Bronchial epithelial cell (primary cell): ENCODE results near the gene ROMO1. TPM values are rescaled to one million over a fixed set of nuclear protein-coding genes. Genes with fewer than 3 reads are reported as not detected.

Experiments used
- DNase-seq: peaks from one replicate; pipeline ENCODE4 v3.0.0-alpha.2; 2010; ENCODE audit warnings: low read depth
- FAIRE-seq: peaks from 2 replicates; lab custom pipeline; 2011; peaks lifted over from hg19 to GRCh38; lab: Jason Lieb, UNC
- H3K27me3 ChIP-seq: 2 replicates; pipeline ENCODE4 v1.5.1; 2011; ENCODE audit warnings: low read length; ENCODE audit not compliant: control insufficient read depth, insufficient read depth
- H3K36me3 ChIP-seq: 2 replicates; pipeline ENCODE4 v1.5.1; 2011; ENCODE audit warnings: low read length; ENCODE audit not compliant: control insufficient read depth, insufficient read depth
- H3K4me3 ChIP-seq: 2 replicates; pipeline ENCODE4 v1.5.1; 2011; ENCODE audit warnings: mild to moderate bottlenecking, low read depth, low read length, control low read depth
- total RNA-seq: library from RNA; depleted of rRNA; stranded (reverse); fragments of >200 nt; gene quantifications from 2 replicates; pipeline ENCODE4 v1.2.1, GENCODE V29; 2014
- TF ChIP-seq, protein P1 (sequence below): IDR thresholded peaks from 2 replicates; pipeline ENCODE4 v1.5.1; 2011; ENCODE audit warnings: mild to moderate bottlenecking, moderate library complexity, low read length, control low read depth, inconsistent platforms; ENCODE audit not compliant: insufficient read depth, severe bottlenecking

ROMO1 gene
- 165 and 270 TPM in 2 replicates for total RNA-seq

DNA sequence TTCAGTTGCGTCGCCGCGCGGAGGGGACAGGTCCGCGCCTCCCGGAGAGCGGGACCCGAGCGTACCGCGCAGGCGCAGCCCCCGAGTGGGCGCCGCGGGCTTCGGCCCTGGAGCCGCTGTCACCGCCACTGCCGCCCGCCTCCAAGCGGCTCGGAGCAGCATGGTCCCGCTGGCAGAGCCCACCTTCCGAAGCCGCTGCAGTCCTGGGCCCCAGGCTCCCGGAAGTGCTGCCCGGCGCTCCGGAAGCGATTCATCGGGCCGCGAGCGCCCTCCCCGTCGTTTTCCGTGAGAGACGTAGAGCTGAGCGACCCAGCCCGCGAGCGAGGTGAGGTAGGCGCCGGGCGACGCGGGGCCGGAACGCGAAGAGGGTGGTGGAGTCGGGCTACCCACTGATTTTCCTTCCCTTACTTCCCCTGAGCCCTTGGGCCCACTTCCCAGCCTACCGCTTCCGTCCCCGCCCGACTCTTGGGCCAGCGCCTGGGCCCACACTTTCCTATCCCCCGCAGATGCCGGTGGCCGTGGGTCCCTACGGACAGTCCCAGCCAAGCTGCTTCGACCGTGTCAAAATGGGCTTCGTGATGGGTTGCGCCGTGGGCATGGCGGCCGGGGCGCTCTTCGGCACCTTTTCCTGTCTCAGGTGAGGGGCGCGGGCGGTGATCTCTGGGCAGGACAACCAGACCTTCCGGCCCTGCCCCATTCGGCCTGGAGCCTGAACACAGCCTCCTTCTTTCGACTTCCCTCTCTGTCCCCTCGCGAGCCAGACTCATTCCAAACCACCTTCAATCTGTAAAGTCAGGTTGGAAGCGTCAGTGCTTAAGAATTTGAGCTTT lies at the start of gene ROMO1, which contains the start of gene NFS1:
TSS of gene ROMO1 (plus strand) at position 279 of the 830 bp plus-strand sequence. CDS start at position 507, 228 bp downstream.
TSS of gene NFS1 (minus strand) at position 226 of the 830 bp plus-strand sequence. CDS start at position 162, 64 bp downstream.
- Histone ChIP-seq H3K27me3 (no peaks in the 10 kb centered on the region), H3K4me3 (peak within 1 kb of the TSS; percentile 97), H3K36me3 (peaks cover 6% of the 10 kb centered on the region)
- TF ChIP-seq, protein P1, sequence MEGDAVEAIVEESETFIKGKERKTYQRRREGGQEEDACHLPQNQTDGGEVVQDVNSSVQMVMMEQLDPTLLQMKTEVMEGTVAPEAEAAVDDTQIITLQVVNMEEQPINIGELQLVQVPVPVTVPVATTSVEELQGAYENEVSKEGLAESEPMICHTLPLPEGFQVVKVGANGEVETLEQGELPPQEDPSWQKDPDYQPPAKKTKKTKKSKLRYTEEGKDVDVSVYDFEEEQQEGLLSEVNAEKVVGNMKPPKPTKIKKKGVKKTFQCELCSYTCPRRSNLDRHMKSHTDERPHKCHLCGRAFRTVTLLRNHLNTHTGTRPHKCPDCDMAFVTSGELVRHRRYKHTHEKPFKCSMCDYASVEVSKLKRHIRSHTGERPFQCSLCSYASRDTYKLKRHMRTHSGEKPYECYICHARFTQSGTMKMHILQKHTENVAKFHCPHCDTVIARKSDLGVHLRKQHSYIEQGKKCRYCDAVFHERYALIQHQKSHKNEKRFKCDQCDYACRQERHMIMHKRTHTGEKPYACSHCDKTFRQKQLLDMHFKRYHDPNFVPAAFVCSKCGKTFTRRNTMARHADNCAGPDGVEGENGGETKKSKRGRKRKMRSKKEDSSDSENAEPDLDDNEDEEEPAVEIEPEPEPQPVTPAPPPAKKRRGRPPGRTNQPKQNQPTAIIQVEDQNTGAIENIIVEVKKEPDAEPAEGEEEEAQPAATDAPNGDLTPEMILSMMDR = peak; percentile 20
- no peak for FAIRE-seq
- DNase-seq = peak; percentile 59

DNA sequence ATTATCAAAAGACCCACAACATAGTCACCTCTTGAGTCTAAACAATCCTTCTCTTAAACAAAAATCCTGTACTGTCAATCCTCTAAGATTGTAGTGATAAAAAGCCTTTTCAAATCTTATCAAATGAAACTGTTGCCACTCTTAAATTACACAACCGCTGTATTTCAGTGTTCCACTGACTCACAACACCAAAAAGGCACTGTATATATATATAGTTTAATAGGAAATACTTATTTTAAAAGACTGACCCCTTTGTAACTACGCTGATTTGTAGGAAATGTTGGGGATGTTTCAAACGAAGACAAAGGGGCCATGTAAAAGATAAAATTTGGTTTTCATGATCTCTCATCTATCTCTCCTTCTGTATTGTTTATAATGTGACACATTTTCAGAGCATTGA lies 48.6 kb upstream of the ROMO1 start:
- Histone ChIP-seq H3K4me3 (no peak overlapping the region), H3K27me3 (no peaks in the 10 kb centered on the region), H3K36me3 (peaks cover 20% of the 10 kb centered on the region)
- DNase-seq (no peak), FAIRE-seq (no peak)
- TF ChIP-seq, protein P1 = no peak

DNA sequence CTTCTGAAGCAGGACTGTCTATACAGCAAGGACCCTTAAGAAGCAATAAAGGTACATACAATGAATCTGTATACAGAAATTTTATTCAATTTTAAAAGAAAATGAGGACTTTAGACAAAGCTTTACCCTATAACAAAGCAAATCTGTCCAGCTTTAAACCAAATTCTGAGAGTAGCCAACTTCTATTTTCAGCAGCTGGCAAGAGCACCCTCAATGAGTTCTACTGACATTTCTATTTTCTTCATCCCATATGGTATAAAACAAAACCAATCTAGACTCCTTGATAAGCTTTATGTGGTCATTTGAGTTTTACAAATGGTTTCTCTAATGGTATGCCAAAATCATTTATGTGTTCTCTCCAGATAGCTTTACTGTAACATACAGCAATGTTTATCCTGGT lies 47.2 kb upstream of the ROMO1 start:
- TF ChIP-seq, protein P1 = no peak
- no peak overlapping the region for H3K4me3 ChIP-seq
- no peaks in the 10 kb centered on the region for H3K27me3 ChIP-seq
- peaks cover 20% of the 10 kb centered on the region for H3K36me3 ChIP-seq
- no peak for DNase-seq
- FAIRE-seq = no peak

DNA sequence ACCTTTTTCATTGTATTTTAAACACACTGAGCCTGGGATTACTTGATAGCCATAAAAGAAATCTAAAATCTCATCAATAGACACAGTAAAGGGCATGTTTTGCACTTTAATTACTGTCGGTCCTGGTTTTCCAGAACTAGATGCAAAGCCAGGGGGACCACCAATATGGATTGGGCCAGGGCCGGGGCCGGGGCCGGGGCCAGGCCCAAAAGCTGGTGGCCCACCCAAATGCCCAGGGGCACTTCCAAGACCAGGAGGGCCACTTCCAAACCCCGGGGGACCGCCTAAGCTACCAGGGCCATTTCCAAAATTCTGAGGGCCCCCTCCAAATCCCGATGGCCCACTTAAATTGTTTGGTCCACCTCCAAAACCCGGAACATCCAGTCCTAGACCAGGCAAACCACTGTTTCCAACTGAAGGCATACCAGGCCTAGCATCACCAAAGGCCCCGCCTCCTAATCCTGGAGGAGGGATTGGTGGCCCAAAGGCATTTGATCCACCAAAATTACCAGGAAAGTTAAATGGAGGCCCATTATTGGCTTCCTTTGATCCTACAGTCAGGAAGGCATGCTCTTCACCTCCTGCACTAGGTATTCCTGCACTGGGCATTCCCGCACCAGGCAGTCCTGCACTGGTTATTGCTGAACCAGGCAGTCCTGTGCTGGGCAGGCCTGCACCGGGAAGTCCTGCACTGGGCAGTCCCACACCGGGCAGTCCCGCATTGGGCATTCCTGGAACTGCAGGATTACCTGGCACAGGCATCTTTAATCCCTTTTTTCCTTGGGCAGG lies 46.4 kb upstream of the ROMO1 start:
- DNase-seq = no peak
- no peak for FAIRE-seq
- Histone ChIP-seq H3K36me3 (peaks cover 20% of the 10 kb centered on the region), H3K4me3 (no peak overlapping the region), H3K27me3 (no peaks in the 10 kb centered on the region)
- TF ChIP-seq, protein P1 = no peak

DNA sequence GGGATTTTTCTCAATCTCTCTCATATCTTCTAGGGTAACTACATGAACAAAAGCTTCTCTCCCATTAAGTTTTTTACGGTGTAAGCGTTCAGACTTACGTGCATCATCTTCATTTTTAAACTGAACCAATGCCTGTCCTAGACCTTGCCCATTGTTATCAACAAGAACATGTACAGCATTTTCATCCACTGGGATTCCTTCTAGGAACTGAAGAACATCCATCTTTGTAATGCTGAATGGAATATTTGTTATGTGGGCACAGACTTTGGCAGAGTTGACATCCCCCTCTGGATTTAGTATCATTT lies 45.8 kb upstream of the ROMO1 start:
- TF ChIP-seq, protein P1 = no peak
- Histone ChIP-seq H3K36me3 (peaks cover 20% of the 10 kb centered on the region), H3K4me3 (no peak overlapping the region), H3K27me3 (no peaks in the 10 kb centered on the region)
- DNase-seq (no peak), FAIRE-seq (no peak)
